A673 (cell line): ENCODE data around the gene TCERG1L.

Experiments
- CTCF ChIP-seq: fragments of 300-800, 200-600 bp; sonication (generic); conservative IDR thresholded peaks from 2 replicates; pipeline ENCODE4 v1.5.1; 2017; ENCODE audit warnings: low read depth, mild to moderate bottlenecking, antibody characterized with exemption, low read length, moderate library complexity, mixed read lengths
- EZH2 ChIP-seq: fragments of 200-600 bp; sonication (generic); IDR thresholded peaks from 2 replicates; pipeline ENCODE4 v1.6.1; 2017; ENCODE audit warnings: borderline replicate concordance, low read depth, mild to moderate bottlenecking, mixed read lengths, antibody characterized with exemption, low read length; ENCODE audit not compliant: poor library complexity, severe bottlenecking

- no peak for TF ChIP-seq CTCF
- no peak for TF ChIP-seq EZH2
Observed at GRCh38 chr10:131089150-131089549, 222.4 kb downstream of the TCERG1L start.
